GM18498 (cell line): Measurements from ENCODE around the gene MACROD1.

ENCODE experiments used
- ATAC-seq: cut with Tn5 transposase; IDR thresholded peaks from one replicate; pipeline ENCODE4 v1.9.1; 2021; ENCODE audit warnings: mild to moderate bottlenecking, moderate library complexity; ENCODE audit not compliant: unreplicated experiment

Gene MACROD1

GRCh38 chr11:64094463-64095260 lies 71.3 kb downstream of the MACROD1 start:
- no peak for ATAC-seq

- ATAC-seq, result no peak
Measured at GRCh38 chr11:64093233-64094039, 72.5 kb downstream of the MACROD1 start.

GRCh38 chr11:64092761-64093136 lies 73.2 kb downstream of the MACROD1 start:
- ATAC-seq, result no peak

DNA sequence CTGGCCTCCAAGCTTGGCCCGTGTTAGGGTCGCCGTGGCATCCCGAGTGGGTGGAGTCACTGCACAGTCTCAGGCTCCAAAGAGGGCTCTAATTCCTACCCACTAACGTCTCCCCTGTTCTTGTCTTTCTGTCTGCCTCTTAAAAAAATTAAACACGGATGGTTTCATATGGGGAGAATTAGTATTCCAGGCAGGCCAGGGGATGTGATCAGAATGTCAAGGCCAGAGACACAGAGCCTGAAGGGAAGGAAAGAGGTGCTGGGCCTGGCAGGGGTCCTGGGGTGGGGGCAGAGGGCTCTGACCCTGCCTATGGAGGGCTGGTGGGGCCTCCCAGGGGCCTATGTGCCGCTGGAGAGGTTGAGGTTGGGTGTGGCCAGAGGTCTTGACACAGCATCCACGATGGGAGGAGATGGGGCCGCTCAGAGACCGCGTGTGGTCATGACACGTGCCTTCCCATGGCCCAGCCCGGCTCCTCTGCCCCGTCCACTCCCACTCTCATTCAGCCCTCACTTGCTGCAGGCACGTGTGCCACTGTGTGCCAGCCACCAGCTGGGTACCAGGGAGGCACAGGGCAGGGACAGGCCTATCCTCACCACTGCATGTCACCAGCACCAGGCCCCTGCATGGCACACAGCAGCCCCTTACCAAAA lies 73.7 kb downstream of the MACROD1 start:
- no peak for ATAC-seq

DNA sequence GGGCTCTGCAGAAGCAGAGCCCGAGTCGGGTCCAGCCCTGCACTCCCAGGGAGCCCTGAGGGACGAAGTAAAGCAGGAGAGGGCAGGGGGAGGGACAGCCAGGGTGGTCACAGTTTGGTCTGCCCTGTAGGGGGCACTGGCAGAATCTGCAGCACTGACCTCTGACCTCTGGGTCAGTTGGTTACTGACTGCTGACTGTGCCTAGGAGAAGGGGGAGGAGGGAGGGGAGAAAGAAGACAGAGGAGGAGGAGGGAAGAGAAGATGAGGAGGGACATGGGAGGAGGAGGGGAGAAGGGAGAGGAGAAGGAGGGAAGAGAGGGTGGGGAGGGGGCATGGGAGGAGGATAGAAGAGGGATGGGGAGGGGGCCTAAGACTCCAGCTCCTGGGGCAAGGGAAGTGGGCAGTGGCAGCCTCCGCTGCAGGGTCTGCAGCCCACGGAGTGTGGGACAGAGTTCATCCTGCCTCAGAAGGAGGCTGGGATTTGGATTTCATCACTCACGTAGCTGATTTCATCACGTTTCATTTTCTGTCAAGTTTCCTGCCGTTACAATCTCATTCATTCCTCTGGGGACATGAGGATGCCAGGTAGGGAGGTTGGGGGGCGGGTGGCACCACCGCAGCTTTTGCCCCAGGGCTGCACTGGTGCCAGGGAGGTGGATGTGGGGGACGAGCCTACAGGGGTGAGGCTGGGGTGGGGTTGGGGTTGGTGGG lies 75.0 kb downstream of the MACROD1 start:
- no peak for ATAC-seq

DNA sequence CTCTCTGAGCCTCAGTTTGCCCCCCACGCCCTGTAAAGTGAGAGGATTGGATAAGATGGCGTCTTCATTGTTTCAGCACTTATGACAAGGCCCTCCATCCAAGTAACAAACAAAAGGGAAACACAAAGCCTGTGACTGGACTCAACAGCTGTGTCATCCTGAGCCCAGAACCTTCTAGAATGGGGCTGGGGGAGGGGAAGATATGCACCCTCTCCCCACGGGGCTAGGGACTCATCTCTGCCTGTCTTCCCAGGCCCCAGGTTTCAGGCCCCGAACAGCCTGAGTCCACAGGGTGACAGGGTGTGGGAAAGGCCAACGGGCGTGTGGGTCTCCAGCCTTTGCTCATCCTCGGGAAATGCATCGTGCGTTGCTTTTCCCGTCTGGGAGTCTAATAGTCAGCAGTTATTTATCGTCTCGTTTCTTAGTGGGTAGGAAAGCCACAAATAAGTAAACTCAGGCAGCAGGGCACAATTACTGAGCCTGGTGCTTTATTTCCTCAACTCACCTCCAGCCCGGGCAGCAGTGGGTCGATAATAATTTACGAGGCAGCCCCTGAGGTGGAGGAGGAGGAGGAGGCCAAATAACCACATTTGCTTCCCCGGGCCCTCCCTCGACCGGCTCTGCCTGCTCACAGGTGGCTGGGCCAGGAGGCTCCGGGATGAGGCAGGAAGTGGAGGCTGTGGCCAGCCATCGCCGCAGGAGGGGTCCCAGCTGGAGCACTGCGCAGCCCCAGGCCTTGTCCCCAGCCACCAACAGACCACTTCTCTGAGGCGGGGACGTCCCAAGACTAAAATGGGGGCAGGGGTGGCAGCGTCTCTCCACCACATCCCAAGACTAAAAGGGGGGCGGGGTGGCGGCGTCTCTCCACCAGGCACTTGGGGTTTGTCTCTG lies 75.8 kb downstream of the MACROD1 start:
- ATAC-seq, result no peak

DNA sequence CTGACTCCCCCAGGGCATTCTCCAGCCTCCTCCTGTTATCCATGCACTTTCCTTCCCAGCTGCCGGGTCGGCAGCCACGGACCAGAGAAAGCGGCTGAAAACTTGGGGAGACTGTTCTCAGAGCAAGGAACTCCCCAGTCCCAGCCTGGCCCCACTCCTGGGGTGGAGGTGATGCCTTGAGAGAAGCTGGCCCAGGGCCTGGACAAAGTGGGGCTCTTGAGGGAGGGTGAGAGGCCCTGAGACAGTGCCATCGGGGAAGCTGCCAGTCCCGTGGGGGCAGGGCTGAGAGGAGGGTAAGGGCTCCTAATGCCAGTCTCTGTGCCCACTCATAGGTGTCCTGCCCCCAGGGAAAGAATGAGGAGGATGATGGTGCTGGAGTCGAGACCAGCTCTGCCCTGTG lies 76.4 kb downstream of the MACROD1 start:
- no peak for ATAC-seq

DNA sequence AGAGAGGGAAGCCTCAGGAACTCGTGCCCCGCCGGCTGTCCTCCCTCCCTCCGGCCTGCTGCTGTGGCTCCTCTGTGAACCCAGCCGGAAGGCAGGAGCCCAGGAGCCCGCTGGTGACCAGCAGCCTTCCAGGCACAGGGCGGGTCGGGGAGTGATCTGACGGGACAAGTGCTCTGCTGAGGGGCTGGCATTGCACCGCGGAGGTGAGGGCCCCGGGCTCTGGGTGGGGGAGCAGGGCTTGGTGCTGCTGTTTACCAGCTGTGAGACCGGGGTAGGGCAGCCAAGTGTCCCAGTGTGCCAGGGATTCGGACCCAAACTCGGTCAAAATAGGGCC lies 76.9 kb downstream of the MACROD1 start:
- no peak for ATAC-seq

GRCh38 chr11:64088162-64089026 lies 77.5 kb downstream of the MACROD1 start:
- no peak for ATAC-seq

- no peak for ATAC-seq
Measured at GRCh38 chr11:64086258-64087123, 79.4 kb downstream of the MACROD1 start.

GRCh38 chr11:64085906-64086257 lies 80.0 kb downstream of the MACROD1 start:
- ATAC-seq, result no peak

GRCh38 chr11:64084951-64085710 lies 80.8 kb downstream of the MACROD1 start:
- no peak for ATAC-seq

GRCh38 chr11:64084146-64084950 lies 81.6 kb downstream of the MACROD1 start:
- ATAC-seq, result no peak

DNA sequence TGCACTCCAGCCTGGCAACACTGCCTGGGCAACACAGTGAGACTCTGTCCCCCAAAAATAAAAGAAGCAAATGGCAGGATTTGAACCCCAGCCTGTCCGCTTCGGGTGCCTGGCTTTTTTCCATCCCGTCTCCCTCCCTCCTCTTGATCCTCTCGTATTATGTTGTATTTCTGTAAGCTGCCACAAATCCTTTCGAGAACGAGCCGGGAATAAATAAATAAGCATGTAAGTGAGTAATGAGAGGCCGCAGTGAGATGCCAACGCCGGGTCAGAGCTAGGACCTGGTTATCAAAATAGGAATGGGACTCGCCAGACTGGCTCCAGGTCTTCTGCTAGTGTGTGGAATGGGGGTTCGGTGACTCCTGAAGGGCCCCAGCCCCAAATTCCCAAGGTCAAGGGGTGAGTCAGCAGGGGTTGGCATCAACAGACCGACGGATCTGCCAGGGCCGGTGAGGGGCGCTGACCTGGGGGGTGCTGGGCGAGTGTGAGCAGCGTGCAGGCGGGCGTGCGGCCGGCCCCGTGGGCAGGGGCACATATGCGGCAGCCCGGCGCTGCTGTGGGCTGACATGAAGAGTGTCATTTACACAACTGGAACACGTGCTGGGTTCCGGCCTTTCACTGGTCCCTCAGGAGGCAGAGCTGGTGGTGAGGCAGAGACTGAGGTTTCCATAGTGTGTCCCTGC lies 82.4 kb downstream of the MACROD1 start:
- ATAC-seq, result no peak

- no peak for ATAC-seq
Measured at GRCh38 chr11:64081745-64082442, 84.0 kb downstream of the MACROD1 start.

DNA sequence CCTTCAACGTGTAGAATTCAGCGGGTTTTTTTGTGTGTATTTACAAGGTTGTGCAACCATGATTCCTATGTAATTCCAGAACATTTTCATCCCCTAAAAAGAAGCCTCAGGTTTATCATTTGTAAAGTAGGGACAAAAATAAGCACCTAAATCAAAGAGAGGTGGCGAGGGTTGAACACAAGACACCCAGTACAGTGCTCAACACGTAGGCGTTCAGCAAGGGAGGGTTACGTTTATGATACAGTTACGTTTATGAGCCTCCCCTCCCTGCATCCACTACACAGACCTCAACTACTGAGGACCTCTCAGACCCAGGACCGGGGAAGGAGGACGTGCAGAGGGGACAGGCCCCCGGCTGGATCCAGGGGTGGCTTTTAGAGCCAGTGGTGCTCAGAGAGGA lies 85.5 kb downstream of the MACROD1 start:
- no peak for ATAC-seq
